ENCODE results near the gene SERINC3. TPM values are rescaled to one million over a fixed set of nuclear protein-coding genes. Genes with fewer than 3 reads are reported as not detected.

SERINC3 gene
- total and polyA plus RNA-seq, 2 experiments from 2014 or later = 18.1 to 33.0 TPM

GRCh38 chr20:44456611-44457010 lies 65.3 kb downstream of the SERINC3 start:
- TF ChIP-seq POLR2AphosphoS5 (IDR thresholded peaks at IDR 0.05; ENCODE audit: low read depth) (no peak), REST (IDR thresholded peaks at IDR 0.05; ENCODE audit: unreplicated experiment) (no peak), ZNF331 (CRISPR knock-in tag; IDR thresholded peaks at IDR 0.05; ENCODE audit: low read depth) (no peak), ETS1 (IDR thresholded peaks at IDR 0.05) (no peak), EZH2 (IDR thresholded peaks at IDR 0.05; ENCODE audit: low read depth, unreplicated experiment) (no peak), ZNF114 (CRISPR knock-in tag; IDR thresholded peaks at IDR 0.05) (no peak), STAT1 (IDR thresholded peaks at IDR 0.05; ENCODE audit: unreplicated experiment) (no peak), CTCF (conservative IDR thresholded peaks at IDR 0.05; ENCODE audit: low read depth in 2 of 2) (no peak), NANOG (IDR thresholded peaks at IDR 0.05; ENCODE audit: borderline replicate concordance) (no peak), ZNF462 (CRISPR knock-in tag; IDR thresholded peaks at IDR 0.05) (no peak), CREB1 (CRISPR knock-in tag; IDR thresholded peaks at IDR 0.05; ENCODE audit: low read depth) (no peak), JUNB (IDR thresholded peaks at IDR 0.05; ENCODE audit: unreplicated experiment) (no peak), EZH2phosphoT487 (IDR thresholded peaks at IDR 0.05; ENCODE audit: unreplicated experiment) (no peak)
- Mint-ChIP-seq H3K36me3 (ENCODE audit: low read depth) (no peaks in the 10 kb centered on the region), H3K4me3 (no peak overlapping the region), H3K4me1 (peaks cover 5% of the 10 kb centered on the region; the same call in 2 of the 3 replicates), H3K27me3 (ENCODE audit: insufficient read depth, low read depth, poor library complexity) (peaks cover 7% of the 10 kb centered on the region), H3K27ac (no peak overlapping the region), H3K9me3 (no peaks in the 10 kb centered on the region; the same call in 2 of the 3 replicates)
- H3K36me3 ChIP-seq (ENCODE audit: insufficient read depth) = no peaks in the 10 kb centered on the region
- H3K27ac ChIP-seq (ENCODE audit: low read depth) = no peak overlapping the region
- no peaks in the 10 kb centered on the region for H3K27me3 ChIP-seq (ENCODE audit: insufficient read depth)
- no peaks in the 10 kb centered on the region for H3K9me2 ChIP-seq (ENCODE audit: insufficient read depth)
- H3K79me2 ChIP-seq (replicated peaks; ENCODE audit: insufficient read depth) = no peaks in the 10 kb centered on the region
- DNase-seq (ENCODE audit: low spot score) = no peak
- no peaks in the 10 kb centered on the region for H4K20me1 ChIP-seq (replicated peaks; ENCODE audit: insufficient read depth)
- no peaks in the 10 kb centered on the region for H3F3A ChIP-seq (replicated peaks; ENCODE audit: low read depth)
- no peak overlapping the region for H3K4me3 ChIP-seq
- ATAC-seq = no peak
- no peak overlapping the region for H2AFZ ChIP-seq
- no peaks in the 10 kb centered on the region for H3K4me1 ChIP-seq (ENCODE audit: insufficient read depth)
- no peak overlapping the region for H3K4me2 ChIP-seq

Measured in GM23338 (cell line).